Endodermal cell (in vitro differentiated cells): ENCODE data around the gene UCK1. TPM values are rescaled to one million over a fixed set of nuclear protein-coding genes. Genes with fewer than 3 reads are reported as not detected.

ENCODE experiments used
- DNase-seq: peaks from one replicate; pipeline ENCODE4 v3.0.0-alpha.2; 2017
- H3K27ac ChIP-seq: 2 replicates; pipeline ENCODE4 v1.5.1; 2013; ENCODE audit warnings: mild to moderate bottlenecking, low read depth, low read length, moderate library complexity
- H3K27me3 ChIP-seq: 2 replicates; pipeline ENCODE4 v1.6.1; 2013; ENCODE audit warnings: mild to moderate bottlenecking, low read length, moderate library complexity; ENCODE audit not compliant: insufficient read depth, control insufficient read depth, poor library complexity, severe bottlenecking
- H3K36me3 ChIP-seq: 2 replicates; pipeline ENCODE4 v1.7.0; 2013; ENCODE audit warnings: mild to moderate bottlenecking, low read length, moderate library complexity; ENCODE audit not compliant: control insufficient read depth, insufficient read depth
- H3K4me1 ChIP-seq: one replicate; pipeline ENCODE4 v1.7.0; 2013; ENCODE audit warnings: low read length; ENCODE audit not compliant: control insufficient read depth, insufficient read depth
- H3K4me3 ChIP-seq: 2 replicates; pipeline ENCODE4 v1.5.1; 2013; ENCODE audit warnings: mild to moderate bottlenecking, low read length, moderate library complexity
- H3K9ac ChIP-seq: 2 replicates; pipeline ENCODE4 v1.6.1; 2013; ENCODE audit warnings: mild to moderate bottlenecking, low read length, moderate library complexity; ENCODE audit not compliant: poor library complexity, severe bottlenecking; ENCODE audit errors: extremely low read depth
- H3K9me3 ChIP-seq: 2 replicates; pipeline ENCODE4 v1.6.1; 2013; ENCODE audit warnings: mild to moderate bottlenecking, low read length, moderate library complexity; ENCODE audit not compliant: control insufficient read depth
- H3K27ac Mint-ChIP-seq: 2 replicates; pipeline ENCODE4 v1.8.0; 2020; ENCODE audit warnings: mixed read lengths
- H3K27me3 Mint-ChIP-seq: 2 replicates; pipeline ENCODE4 v1.8.0; 2021; ENCODE audit warnings: mild to moderate bottlenecking, mixed read lengths; ENCODE audit not compliant: insufficient read depth
- H3K36me3 Mint-ChIP-seq: 2 replicates; pipeline ENCODE4 v1.8.0; 2020; ENCODE audit warnings: low read depth, mixed read lengths
- H3K4me1 Mint-ChIP-seq: 2 replicates; pipeline ENCODE4 v1.8.0; 2020; ENCODE audit warnings: mixed read lengths
- H3K4me3 Mint-ChIP-seq: 2 replicates; pipeline ENCODE4 v1.8.0; 2020; ENCODE audit warnings: mild to moderate bottlenecking, moderate library complexity, mixed read lengths
- H3K9me3 Mint-ChIP-seq: 2 replicates; pipeline ENCODE4 v1.8.0; 2020; ENCODE audit warnings: mild to moderate bottlenecking, mixed read lengths
- CTCF ChIP-seq: fragments of 200-600 bp; sonication (generic); conservative IDR thresholded peaks from 2 replicates; pipeline ENCODE4 v1.5.0; 2021; ENCODE audit warnings: antibody characterized with exemption, mild to moderate bottlenecking
- WGBS, 2 experiments: methylation state at CpG; one replicate each; pipeline versions ENCODE4 v1.1.5 to v1.1.7; 2013; ENCODE audit warnings: missing lambda C conversion rate in 2 of 2, mixed read lengths in 1 of 2; ENCODE audit not compliant: insufficient coverage in 1 of 2, insufficient read length in 1 of 2; 5-methylcytosine and 5-hydroxymethylcytosine counted together
- total RNA-seq, 2 donors: library from RNA; stranded (reverse); fragmentation: NEBNext Ultra II Directional in 1 of 2; extraction: Animal tissue kit (Norgen Biotek cat#: 25700) in 1 of 2; gene quantifications; 2 replicates in 1 of 2; 3 replicates in 1 of 2; pipeline ENCODE4 v1.2.1, GENCODE V29; 2021

UCK1 gene
- total RNA-seq, 2 donors from 2014 or later: 37.9 to 42.9 TPM

- peak overlapping the region; percentile 39 for H3K27ac Mint-ChIP-seq
- WGBS, 2 experiments: 95 to 97% methylated on average over 43 to 46 of the region's 46 CpGs
- H3K4me1 Mint-ChIP-seq: no peaks in the 10 kb centered on the region
- Histone ChIP-seq H3K27me3 (no peaks in the 10 kb centered on the region), H3K27ac (no peak overlapping the region), H3K9ac (no peak overlapping the region), H3K36me3 (peaks cover 95% of the 10 kb centered on the region), H3K4me1 (no peaks in the 10 kb centered on the region), H3K9me3 (no peaks in the 10 kb centered on the region), H3K4me3 (no peak overlapping the region)
- H3K36me3 Mint-ChIP-seq: peaks cover 84% of the 10 kb centered on the region
- no peaks in the 10 kb centered on the region for H3K9me3 Mint-ChIP-seq
- no peak for DNase-seq
- TF ChIP-seq CTCF: no peak
- H3K27me3 Mint-ChIP-seq: no peaks in the 10 kb centered on the region
- no peak overlapping the region for H3K4me3 Mint-ChIP-seq
Measured at GRCh38 chr9:131475111-131475955, 55.7 kb downstream of the UCK1 start.

GRCh38 chr9:131474711-131475110 is 56.4 kb downstream of the UCK1 start:
- no peak for DNase-seq
- Mint-ChIP-seq H3K27ac (no peak overlapping the region), H3K36me3 (peaks cover 85% of the 10 kb centered on the region), H3K4me1 (no peaks in the 10 kb centered on the region), H3K27me3 (no peaks in the 10 kb centered on the region), H3K9me3 (no peaks in the 10 kb centered on the region), H3K4me3 (no peak overlapping the region)
- Histone ChIP-seq H3K9me3 (no peaks in the 10 kb centered on the region), H3K9ac (no peak overlapping the region), H3K4me3 (no peak overlapping the region), H3K27me3 (no peaks in the 10 kb centered on the region), H3K27ac (no peak overlapping the region), H3K36me3 (peaks cover 95% of the 10 kb centered on the region), H3K4me1 (no peaks in the 10 kb centered on the region)
- TF ChIP-seq CTCF: no peak
- 96 to 97% methylated on average over 11 to 16 of the region's 16 CpGs for WGBS, 2 experiments

GRCh38 chr9:131473891-131474290 is 57.2 kb downstream of the UCK1 start:
- Mint-ChIP-seq H3K27ac (no peak overlapping the region), H3K4me3 (no peak overlapping the region), H3K27me3 (no peaks in the 10 kb centered on the region), H3K9me3 (no peaks in the 10 kb centered on the region), H3K36me3 (peaks cover 82% of the 10 kb centered on the region), H3K4me1 (no peaks in the 10 kb centered on the region)
- WGBS, 2 experiments: 92 to 96% methylated on average over 7 to 10 of the region's 10 CpGs
- H3K9ac ChIP-seq: no peak overlapping the region
- H3K36me3 ChIP-seq: peaks cover 94% of the 10 kb centered on the region
- no peak for DNase-seq
- no peaks in the 10 kb centered on the region for H3K27me3 ChIP-seq
- H3K4me1 ChIP-seq: no peaks in the 10 kb centered on the region
- no peaks in the 10 kb centered on the region for H3K9me3 ChIP-seq
- H3K4me3 ChIP-seq: no peak overlapping the region
- H3K27ac ChIP-seq: no peak overlapping the region
- no peak for TF ChIP-seq CTCF

Other genes with a start within 250 kb of the UCK1 start
- 1 to 10 TPM; 4.1 to 5.6 TPM for gene PLPP7, start 241.5 kb downstream of the UCK1 start, total RNA-seq
- 100 to 1,000 TPM; 309 to 334 TPM for gene PRRC2B, start 137.2 kb downstream of the UCK1 start, total RNA-seq
- gene POMT1, start 28.3 kb downstream of the UCK1 start, total RNA-seq: 10 to 100 TPM; 42.3 to 53.8 TPM
- 10 to 100 TPM; 42.9 to 71.4 TPM for gene PRRT1B, start 14.3 kb upstream of the UCK1 start, total RNA-seq
- 10 to 100 TPM; 63.4 to 85.5 TPM for gene RAPGEF1, start 208.8 kb upstream of the UCK1 start, total RNA-seq